Anterior cingulate cortex (tissue), 58 donors: ENCODE measurements around the gene ISM1.

Source experiments
- DNase-seq, 58 donors: peaks; one replicate each; lab custom pipeline; 2025; lab: John Stamatoyannopoulos, UW

The ISM1 gene

GRCh38 chr20:13299401-13299800 lies 78.3 kb downstream of the ISM1 start:
- no peak for DNase-seq

GRCh38 chr20:13301596-13301995 lies 80.5 kb downstream of the ISM1 start:
- no peak for DNase-seq

- peak in 7 of 58 donors; percentile 1 to 12 (median 5) for DNase-seq
These were observed 81.8 kb downstream of the ISM1 start for GRCh38 chr20:13302647-13303450.

GRCh38 chr20:13305284-13305683 lies 84.2 kb downstream of the ISM1 start:
- no peak for DNase-seq

GRCh38 chr20:13307562-13308163 lies 86.6 kb downstream of the ISM1 start:
- DNase-seq: no peak

GRCh38 chr20:13312300-13312699 lies 91.2 kb downstream of the ISM1 start:
- no peak for DNase-seq

GRCh38 chr20:13313201-13313600 lies 92.1 kb downstream of the ISM1 start:
- DNase-seq: no peak

GRCh38 chr20:13317439-13317838 lies 96.4 kb downstream of the ISM1 start:
- no peak for DNase-seq

GRCh38 chr20:13318871-13319521 lies 97.9 kb downstream of the ISM1 start:
- no peak for DNase-seq

- no peak for DNase-seq
These were observed 99.6 kb downstream of the ISM1 start for GRCh38 chr20:13320702-13321101.

GRCh38 chr20:13321416-13321815 lies 100.3 kb downstream of the ISM1 start:
- no peak for DNase-seq

GRCh38 chr20:13322198-13322597 lies 101.1 kb downstream of the ISM1 start:
- DNase-seq: no peak

- no peak for DNase-seq
These were observed 101.5 kb downstream of the ISM1 start for GRCh38 chr20:13322621-13323020.

GRCh38 chr20:13325033-13325432 lies 104.0 kb downstream of the ISM1 start:
- DNase-seq: no peak

GRCh38 chr20:13325796-13326340 lies 104.8 kb downstream of the ISM1 start:
- no peak for DNase-seq

GRCh38 chr20:13331536-13331935 lies 110.5 kb downstream of the ISM1 start:
- DNase-seq: no peak

- DNase-seq: no peak
These were observed 112.0 kb downstream of the ISM1 start for GRCh38 chr20:13333036-13333435.

GRCh38 chr20:13333793-13334192 lies 112.7 kb downstream of the ISM1 start:
- no peak for DNase-seq

GRCh38 chr20:13336308-13337089 lies 115.4 kb downstream of the ISM1 start:
- DNase-seq: no peak

- DNase-seq: no peak
These were observed 116.2 kb downstream of the ISM1 start for GRCh38 chr20:13337090-13337784.
